Amygdala (tissue), 56 donors: ENCODE results near the gene ADM.

ENCODE experiments used
- DNase-seq, 56 donors: peaks; one replicate each; lab custom pipeline; 2025; lab: John Stamatoyannopoulos, UW

ADM gene

GRCh38 chr11:10325277-10326011 is 20.6 kb downstream of the ADM start:
- no peak for DNase-seq

- no peak for DNase-seq
These were observed 21.4 kb downstream of the ADM start for GRCh38 chr11:10326012-10326964.

GRCh38 chr11:10327254-10327653 is 22.4 kb downstream of the ADM start:
- no peak for DNase-seq

- DNase-seq = no peak
These were observed 23.6 kb downstream of the ADM start for GRCh38 chr11:10328314-10329098.

GRCh38 chr11:10329356-10329755 is 24.5 kb downstream of the ADM start:
- DNase-seq = no peak

- no peak for DNase-seq
These were observed 25.1 kb downstream of the ADM start for GRCh38 chr11:10329935-10330334.

- no peak for DNase-seq
These were observed 26.8 kb downstream of the ADM start for GRCh38 chr11:10331548-10332289.

- no peak for DNase-seq
These were observed 28.6 kb downstream of the ADM start for GRCh38 chr11:10333490-10333889.

GRCh38 chr11:10338287-10338686 is 33.4 kb downstream of the ADM start:
- no peak for DNase-seq

GRCh38 chr11:10348650-10349280 is 43.9 kb downstream of the ADM start:
- no peak for DNase-seq

GRCh38 chr11:10349281-10349665 is 44.4 kb downstream of the ADM start:
- no peak for DNase-seq

- no peak for DNase-seq
These were observed 44.9 kb downstream of the ADM start for GRCh38 chr11:10349806-10350205.

- DNase-seq = no peak
These were observed 45.5 kb downstream of the ADM start for GRCh38 chr11:10350334-10350733.

- DNase-seq = no peak
These were observed 46.5 kb downstream of the ADM start for GRCh38 chr11:10351435-10351764.

- DNase-seq = no peak
These were observed 47.1 kb downstream of the ADM start for GRCh38 chr11:10351765-10352641.

- no peak for DNase-seq
These were observed 48.2 kb downstream of the ADM start for GRCh38 chr11:10352921-10353550.

GRCh38 chr11:10354389-10354788 is 49.5 kb downstream of the ADM start:
- DNase-seq = no peak

GRCh38 chr11:10355257-10355661 is 50.4 kb downstream of the ADM start:
- no peak for DNase-seq
